Activated CD8-positive, alpha-beta memory T cell treated with anti-CD3 and anti-CD28 coated beads, Interleukin-2, amount 50 U/mL, for 24 hours (primary cell): ENCODE data around the gene MTHFR.

Experiments
- DNase-seq: peaks from one replicate; pipeline ENCODE4 v3.0.0-alpha.2; 2020; ENCODE audit errors: extremely low read depth

Gene MTHFR

GRCh38 chr1:11782127-11782708 is 23.5 kb downstream of the MTHFR start:
- no peak for DNase-seq

- no peak for DNase-seq
Measured at GRCh38 chr1:11781297-11781696, 24.5 kb downstream of the MTHFR start.

GRCh38 chr1:11780380-11781147 is 25.2 kb downstream of the MTHFR start:
- DNase-seq: no peak

- DNase-seq: no peak
Measured at GRCh38 chr1:11779715-11780379, 25.9 kb downstream of the MTHFR start.

GRCh38 chr1:11778844-11779623 is 26.7 kb downstream of the MTHFR start:
- no peak for DNase-seq

GRCh38 chr1:11778336-11778735 is 27.4 kb downstream of the MTHFR start:
- DNase-seq: no peak

GRCh38 chr1:11777658-11778322 is 28.0 kb downstream of the MTHFR start:
- DNase-seq: no peak

GRCh38 chr1:11774753-11775152 is 31.0 kb downstream of the MTHFR start:
- DNase-seq: no peak

GRCh38 chr1:11772458-11772857 is 33.3 kb downstream of the MTHFR start:
- no peak for DNase-seq

- no peak for DNase-seq
Measured at GRCh38 chr1:11771481-11772043, 34.2 kb downstream of the MTHFR start.

- DNase-seq: no peak
Measured at GRCh38 chr1:11770011-11770410, 35.8 kb downstream of the MTHFR start.

- no peak for DNase-seq
Measured at GRCh38 chr1:11769274-11769673, 36.5 kb downstream of the MTHFR start.

- DNase-seq: no peak
Measured at GRCh38 chr1:11768821-11769220, 36.9 kb downstream of the MTHFR start.

- no peak for DNase-seq
Measured at GRCh38 chr1:11767922-11768704, 37.7 kb downstream of the MTHFR start.

- no peak for DNase-seq
Measured at GRCh38 chr1:11766429-11766776, 39.4 kb downstream of the MTHFR start.

- DNase-seq: no peak
Measured at GRCh38 chr1:11765661-11766428, 39.9 kb downstream of the MTHFR start.

GRCh38 chr1:11764519-11764918 is 41.2 kb downstream of the MTHFR start:
- no peak for DNase-seq

GRCh38 chr1:11764115-11764514 is 41.6 kb downstream of the MTHFR start:
- DNase-seq: no peak

- no peak for DNase-seq
Measured at GRCh38 chr1:11761988-11762406, 43.8 kb downstream of the MTHFR start, which contains the start of gene C1orf167. TSS of gene C1orf167 (plus strand) at chr1:11762193. CDS start at chr1:11764401, 2,208 bp downstream.

GRCh38 chr1:11761285-11761684 is 44.5 kb downstream of the MTHFR start:
- DNase-seq: no peak
